ENCODE measurements around the gene ACSL1.

Gene ACSL1

DNA sequence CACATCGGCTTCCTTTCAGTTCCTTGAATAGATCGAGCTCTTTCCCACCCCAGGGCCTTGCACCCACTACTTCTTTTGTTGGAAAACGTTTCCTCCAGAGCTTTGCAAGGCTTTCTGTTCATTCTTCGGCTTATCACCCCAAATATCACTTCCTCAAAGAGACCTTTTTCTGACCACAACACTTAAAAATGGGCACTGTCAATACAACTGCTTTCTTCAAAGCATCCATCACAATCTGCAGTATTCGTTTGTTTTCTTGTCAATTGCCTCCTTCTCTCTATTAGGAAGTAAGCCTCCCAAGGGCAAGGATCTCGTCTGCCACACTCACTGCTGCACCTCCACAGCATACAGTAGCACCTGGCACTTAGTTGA is 74.2 kb downstream of the ACSL1 start:
- CTCF ChIA-PET, result interaction anchor here (0.6 to 0.9 kb wide), 2 partner anchors 61 to 1599 kb away, joined by 3 to 4 read pairs; no protein-coding TSS in a partner anchor
- TF ChIP-seq, protein P1, sequence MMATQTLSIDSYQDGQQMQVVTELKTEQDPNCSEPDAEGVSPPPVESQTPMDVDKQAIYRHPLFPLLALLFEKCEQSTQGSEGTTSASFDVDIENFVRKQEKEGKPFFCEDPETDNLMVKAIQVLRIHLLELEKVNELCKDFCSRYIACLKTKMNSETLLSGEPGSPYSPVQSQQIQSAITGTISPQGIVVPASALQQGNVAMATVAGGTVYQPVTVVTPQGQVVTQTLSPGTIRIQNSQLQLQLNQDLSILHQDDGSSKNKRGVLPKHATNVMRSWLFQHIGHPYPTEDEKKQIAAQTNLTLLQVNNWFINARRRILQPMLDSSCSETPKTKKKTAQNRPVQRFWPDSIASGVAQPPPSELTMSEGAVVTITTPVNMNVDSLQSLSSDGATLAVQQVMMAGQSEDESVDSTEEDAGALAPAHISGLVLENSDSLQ (IDR thresholded peaks at IDR 0.05), result no peak
- TF ChIP-seq BHLHE40 (IDR thresholded peaks at IDR 0.05; ENCODE audit: borderline replicate concordance), result no peak
- no peak for TF ChIP-seq L3MBTL2 (conservative IDR thresholded peaks at IDR 0.05)
- no peak for TF ChIP-seq SUZ12 (IDR thresholded peaks at IDR 0.05)
- no peak for TF ChIP-seq ZNF384 (IDR thresholded peaks at IDR 0.05)
- TF ChIP-seq LEF1 (IDR thresholded peaks at IDR 0.05; ENCODE audit: borderline replicate concordance), result no peak
- POLR2A ChIA-PET, result interaction anchor here (1.6 kb wide), 1 partner anchor 17 kb away, joined by 8 read pairs; the partner anchor contains the start of gene CENPU
- no peak for DNase-seq (ENCODE audit: extremely low spot score)

- ChIA-PET CTCF (interaction anchor here (0.9 kb wide), 1 partner anchor 62 kb away, joined by 3 read pairs; no protein-coding TSS in a partner anchor), POLR2A (interaction anchor here (1.6 kb wide), 1 partner anchor 17 kb away, joined by 8 read pairs; the partner anchor contains the start of gene CENPU)
- TF ChIP-seq CTBP1 (IDR thresholded peaks at IDR 0.05; ENCODE audit: borderline replicate concordance) (no peak), SP1 (IDR thresholded peaks at IDR 0.05) (no peak), HDGF (IDR thresholded peaks at IDR 0.05; ENCODE audit: borderline replicate concordance) (no peak), FOXK2 (IDR thresholded peaks at IDR 0.05) (no peak), NFRKB (IDR thresholded peaks at IDR 0.05) (no peak), LEF1 (IDR thresholded peaks at IDR 0.05; ENCODE audit: borderline replicate concordance) (no peak), ARNT (IDR thresholded peaks at IDR 0.05) (no peak), FOXM1 (IDR thresholded peaks at IDR 0.05; ENCODE audit: borderline replicate concordance) (no peak), SUZ12 (IDR thresholded peaks at IDR 0.05) (no peak), L3MBTL2 (conservative IDR thresholded peaks at IDR 0.05) (no peak), ELF4 (IDR thresholded peaks at IDR 0.05) (no peak), BHLHE40 (IDR thresholded peaks at IDR 0.05; ENCODE audit: borderline replicate concordance) (no peak), FOXA1 (IDR thresholded peaks at IDR 0.05) (no peak), TARDBP (IDR thresholded peaks at IDR 0.05) (no peak), ZNF384 (IDR thresholded peaks at IDR 0.05) (no peak)
- TF ChIP-seq, protein P1 (IDR thresholded peaks at IDR 0.05), result no peak
- no peak for DNase-seq (ENCODE audit: extremely low spot score)
Observed at GRCh38 chr4:184750926-184751584, 74.7 kb downstream of the ACSL1 start.

DNA sequence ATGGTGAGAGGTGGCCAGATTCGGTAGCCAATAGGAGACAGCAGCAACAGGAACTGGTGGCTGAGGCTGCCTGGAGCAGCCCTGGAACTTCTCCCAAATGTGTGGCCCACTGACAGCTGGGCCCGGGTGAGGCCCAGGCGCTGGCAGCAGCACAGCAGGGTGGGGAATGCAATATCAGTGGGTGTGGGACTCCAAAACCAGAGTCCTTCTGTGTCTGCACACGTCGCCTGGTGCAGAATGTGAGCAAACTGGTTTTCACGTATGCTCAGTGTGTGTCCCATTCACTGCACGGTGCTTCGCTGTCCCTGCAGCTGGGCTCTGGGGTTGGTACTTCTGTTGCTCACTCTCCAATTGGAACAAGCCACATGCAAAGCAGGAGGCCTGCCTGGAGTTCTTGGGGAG is 77.5 kb downstream of the ACSL1 start:
- CTCF ChIA-PET, result no interaction called here
- TF ChIP-seq L3MBTL2 (conservative IDR thresholded peaks at IDR 0.05) (no peak), TARDBP (IDR thresholded peaks at IDR 0.05) (no peak), FOXK2 (IDR thresholded peaks at IDR 0.05) (no peak), FOXA1 (IDR thresholded peaks at IDR 0.05) (no peak), LEF1 (IDR thresholded peaks at IDR 0.05; ENCODE audit: borderline replicate concordance) (no peak), FOXM1 (IDR thresholded peaks at IDR 0.05; ENCODE audit: borderline replicate concordance) (no peak), ELF4 (IDR thresholded peaks at IDR 0.05) (no peak), ZNF384 (IDR thresholded peaks at IDR 0.05) (no peak), HDGF (IDR thresholded peaks at IDR 0.05; ENCODE audit: borderline replicate concordance) (no peak), NFRKB (IDR thresholded peaks at IDR 0.05) (no peak), BHLHE40 (IDR thresholded peaks at IDR 0.05; ENCODE audit: borderline replicate concordance) (no peak), CTBP1 (IDR thresholded peaks at IDR 0.05; ENCODE audit: borderline replicate concordance) (no peak), SP1 (IDR thresholded peaks at IDR 0.05) (no peak), ARNT (IDR thresholded peaks at IDR 0.05) (no peak), SUZ12 (IDR thresholded peaks at IDR 0.05) (no peak)
- TF ChIP-seq, protein P1 (IDR thresholded peaks at IDR 0.05), result no peak
- POLR2A ChIA-PET, result no interaction called here
- no peak for DNase-seq (ENCODE audit: extremely low spot score)

DNA sequence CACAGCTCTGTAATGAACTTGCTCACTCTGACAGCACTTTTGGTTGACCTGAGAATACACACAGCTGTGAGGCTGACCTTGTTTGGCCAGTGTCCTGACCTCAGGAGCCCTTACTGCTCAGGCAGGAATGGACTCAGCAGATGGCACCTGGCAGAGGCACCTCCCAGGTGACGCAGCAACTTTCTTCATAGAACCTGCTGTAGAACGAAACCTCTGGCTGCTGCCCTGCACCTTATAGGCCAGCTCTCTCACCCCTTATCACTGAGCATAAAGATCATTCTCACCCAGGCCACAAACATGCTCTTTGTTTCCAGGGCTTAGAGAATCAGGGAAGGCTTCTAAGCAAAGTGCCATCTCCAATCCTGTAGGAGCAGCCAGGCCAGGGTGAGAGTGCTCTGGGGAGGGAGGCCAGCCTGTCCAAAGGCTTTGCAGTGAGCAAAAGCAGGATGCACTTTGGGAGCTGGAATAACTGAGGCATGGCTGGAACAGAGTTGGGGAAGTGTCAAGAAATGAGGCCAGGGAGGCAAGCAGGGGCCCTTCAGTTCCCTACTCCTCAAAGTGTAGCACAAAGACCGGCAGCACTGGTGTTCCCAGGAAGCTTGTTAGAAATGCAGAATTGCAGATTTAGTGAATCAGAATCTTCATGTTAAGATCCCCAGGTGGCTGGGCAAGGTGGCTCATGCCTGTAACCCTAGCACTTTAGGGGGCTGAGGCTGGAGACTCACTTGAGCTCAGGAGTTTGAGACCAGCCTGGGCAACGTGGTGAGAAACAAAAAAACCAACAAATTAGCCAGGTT is 78.5 kb downstream of the ACSL1 start:
- no peak for TF ChIP-seq FOXM1 (IDR thresholded peaks at IDR 0.05; ENCODE audit: borderline replicate concordance)
- no peak for TF ChIP-seq ARNT (IDR thresholded peaks at IDR 0.05)
- TF ChIP-seq TARDBP (IDR thresholded peaks at IDR 0.05), result no peak
- TF ChIP-seq BHLHE40 (IDR thresholded peaks at IDR 0.05; ENCODE audit: borderline replicate concordance), result no peak
- no peak for TF ChIP-seq HDGF (IDR thresholded peaks at IDR 0.05; ENCODE audit: borderline replicate concordance)
- TF ChIP-seq SP1 (IDR thresholded peaks at IDR 0.05), result no peak
- TF ChIP-seq L3MBTL2 (conservative IDR thresholded peaks at IDR 0.05), result no peak
- TF ChIP-seq ELF4 (IDR thresholded peaks at IDR 0.05), result no peak
- no peak for TF ChIP-seq NFRKB (IDR thresholded peaks at IDR 0.05)
- no peak for TF ChIP-seq LEF1 (IDR thresholded peaks at IDR 0.05; ENCODE audit: borderline replicate concordance)
- no peak for TF ChIP-seq SUZ12 (IDR thresholded peaks at IDR 0.05)
- TF ChIP-seq, protein P1 (IDR thresholded peaks at IDR 0.05), result no peak
- TF ChIP-seq FOXA1 (IDR thresholded peaks at IDR 0.05), result no peak
- TF ChIP-seq CTBP1 (IDR thresholded peaks at IDR 0.05; ENCODE audit: borderline replicate concordance), result no peak
- ChIA-PET CTCF (interaction anchor here (0.6 to 0.9 kb wide), 2 partner anchors 35 to 236 kb away, joined by 3 read pairs; no protein-coding TSS in a partner anchor), POLR2A (no interaction called here)
- no peak for DNase-seq (ENCODE audit: extremely low spot score)

Data from HEK293T (cell line).